SK-N-SH treated with all-trans-retinoic acid at 6 μM for 48 hours (cell line): Measurements from ENCODE around the gene PARD3B.

Experiments used
- ARNTL ChIP-seq: fragments of 450-650 bp; formaldehyde crosslinking; IDR thresholded peaks from 2 replicates; pipeline ENCODE4 v1.5.0; 2020; ENCODE audit warnings: low read depth, mild to moderate bottlenecking, moderate library complexity, borderline replicate concordance
- CREB5 ChIP-seq: fragments of 250-450 bp; sonication (Bioruptor Pico); IDR thresholded peaks from 2 replicates; pipeline ENCODE4 v1.5.1; 2020; ENCODE audit warnings: low read depth, mild to moderate bottlenecking, moderate library complexity
- CSRNP3 ChIP-seq: fragments of 250-450 bp; sonication (Bioruptor Pico); IDR thresholded peaks from 2 replicates; pipeline ENCODE4 v1.5.1; 2021; ENCODE audit warnings: mild to moderate bottlenecking, moderate library complexity
- ESRRG ChIP-seq: fragments of 250-450 bp; sonication (Bioruptor Pico); IDR thresholded peaks from 2 replicates; pipeline ENCODE4 v1.6.1; 2021; ENCODE audit warnings: mild to moderate bottlenecking
- GLIS3 ChIP-seq: fragments of 250-450 bp; sonication (Bioruptor Pico); IDR thresholded peaks from 2 replicates; pipeline ENCODE4 v1.5.0; 2020; ENCODE audit warnings: mild to moderate bottlenecking, moderate library complexity
- OSR1 ChIP-seq: fragments of 250-450 bp; sonication (Bioruptor Pico); IDR thresholded peaks from 2 replicates; pipeline ENCODE4 v1.8.0; 2022; ENCODE audit warnings: moderate library complexity, mild to moderate bottlenecking, inconsistent platforms
- POU6F1 ChIP-seq: fragments of 250-450 bp; sonication (Bioruptor Pico); IDR thresholded peaks from 2 replicates; pipeline ENCODE4 v1.8.0; 2021; ENCODE audit warnings: low read depth, mild to moderate bottlenecking, moderate library complexity, borderline replicate concordance
- PPARA ChIP-seq: fragments of 250-450 bp; sonication (Bioruptor Pico); IDR thresholded peaks from 2 replicates; pipeline ENCODE4 v1.5.0; 2020; ENCODE audit warnings: mild to moderate bottlenecking, borderline replicate concordance
- RARB ChIP-seq: fragments of 250-450 bp; sonication (Bioruptor Pico); IDR thresholded peaks from 2 replicates; pipeline ENCODE4 v1.8.0; 2021; ENCODE audit warnings: mild to moderate bottlenecking, moderate library complexity
- TCF4 ChIP-seq: fragments of 250-450 bp; sonication (Bioruptor Pico); IDR thresholded peaks from 2 replicates; pipeline ENCODE4 v1.8.0; 2021; ENCODE audit warnings: mild to moderate bottlenecking, moderate library complexity, borderline replicate concordance
- TSHZ2 ChIP-seq: fragments of 250-450 bp; sonication (Bioruptor Pico); IDR thresholded peaks from 2 replicates; pipeline ENCODE4 v1.5.0; 2020; ENCODE audit warnings: mild to moderate bottlenecking, moderate library complexity
- ZC3H10 ChIP-seq: fragments of 250-450 bp; sonication (Bioruptor Pico); IDR thresholded peaks from 2 replicates; pipeline ENCODE4 v1.5.1; 2021; ENCODE audit warnings: mild to moderate bottlenecking, moderate library complexity
- ZFP30 ChIP-seq: fragments of 450-650 bp; formaldehyde crosslinking; IDR thresholded peaks from 2 replicates; pipeline ENCODE4 v1.5.0; 2022; ENCODE audit warnings: mild to moderate bottlenecking, moderate library complexity
- TF ChIP-seq, protein P1 (sequence below): fragments of 250-450 bp; sonication (Bioruptor Pico); IDR thresholded peaks from 2 replicates; pipeline ENCODE4 v1.8.0; 2020; ENCODE audit warnings: mild to moderate bottlenecking, moderate library complexity, borderline replicate concordance

DNA sequence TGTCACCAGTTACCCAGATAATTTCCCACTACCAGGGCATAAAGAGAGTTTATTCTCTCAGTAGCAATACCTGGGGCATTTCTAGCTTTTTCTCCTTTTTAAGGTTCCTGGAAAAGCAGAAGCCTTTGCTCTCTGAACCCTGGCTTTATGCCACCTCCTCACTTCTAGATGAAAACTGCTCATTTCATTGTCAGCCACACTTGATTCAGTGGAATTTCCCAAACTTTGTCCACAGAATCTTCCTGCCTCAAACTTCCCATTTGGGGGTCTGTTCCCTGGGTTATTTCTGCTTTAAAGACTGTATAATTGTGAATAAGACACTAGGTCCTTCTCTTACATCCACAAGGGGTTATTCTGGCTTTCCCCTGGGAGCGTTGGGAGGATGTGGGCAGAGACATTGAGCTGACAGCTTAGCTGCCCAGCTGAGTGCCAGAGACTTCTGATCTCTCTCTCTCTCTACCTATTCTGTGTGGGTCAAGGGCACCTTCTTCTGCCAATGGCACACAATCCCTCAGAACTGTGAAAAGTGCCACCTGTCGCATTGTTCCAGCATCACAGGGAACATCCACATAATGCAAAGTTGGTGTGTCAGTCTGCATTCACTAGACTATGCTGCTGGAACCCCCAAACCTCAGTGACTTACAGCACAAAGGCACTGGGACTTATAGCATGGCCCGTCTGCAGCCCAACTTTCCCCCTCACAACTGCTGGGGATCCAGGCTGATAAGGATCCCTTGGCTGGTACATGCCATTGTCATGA is 1117.1 kb downstream of the PARD3B start:
- TF ChIP-seq ESRRG (CRISPR knock-in tag), result no peak
- TF ChIP-seq ARNTL, result no peak
- TF ChIP-seq PPARA (CRISPR knock-in tag), result no peak
- no peak for TF ChIP-seq RARB (CRISPR knock-in tag)
- no peak for TF ChIP-seq OSR1
- TF ChIP-seq, protein P1, sequence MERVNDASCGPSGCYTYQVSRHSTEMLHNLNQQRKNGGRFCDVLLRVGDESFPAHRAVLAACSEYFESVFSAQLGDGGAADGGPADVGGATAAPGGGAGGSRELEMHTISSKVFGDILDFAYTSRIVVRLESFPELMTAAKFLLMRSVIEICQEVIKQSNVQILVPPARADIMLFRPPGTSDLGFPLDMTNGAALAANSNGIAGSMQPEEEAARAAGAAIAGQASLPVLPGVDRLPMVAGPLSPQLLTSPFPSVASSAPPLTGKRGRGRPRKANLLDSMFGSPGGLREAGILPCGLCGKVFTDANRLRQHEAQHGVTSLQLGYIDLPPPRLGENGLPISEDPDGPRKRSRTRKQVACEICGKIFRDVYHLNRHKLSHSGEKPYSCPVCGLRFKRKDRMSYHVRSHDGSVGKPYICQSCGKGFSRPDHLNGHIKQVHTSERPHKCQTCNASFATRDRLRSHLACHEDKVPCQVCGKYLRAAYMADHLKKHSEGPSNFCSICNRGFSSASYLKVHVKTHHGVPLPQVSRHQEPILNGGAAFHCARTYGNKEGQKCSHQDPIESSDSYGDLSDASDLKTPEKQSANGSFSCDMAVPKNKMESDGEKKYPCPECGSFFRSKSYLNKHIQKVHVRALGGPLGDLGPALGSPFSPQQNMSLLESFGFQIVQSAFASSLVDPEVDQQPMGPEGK (CRISPR knock-in tag), result no peak
- TF ChIP-seq GLIS3, result no peak
- no peak for TF ChIP-seq TCF4
- no peak for TF ChIP-seq CSRNP3 (CRISPR knock-in tag)
- no peak for TF ChIP-seq TSHZ2
- no peak for TF ChIP-seq POU6F1 (CRISPR knock-in tag)
- TF ChIP-seq ZC3H10 (CRISPR knock-in tag), result no peak
- TF ChIP-seq ZFP30 (CRISPR knock-in tag), result no peak
- TF ChIP-seq CREB5 (CRISPR knock-in tag), result no peak
